Measurements from ENCODE around the gene LRRK1.

LRRK1 gene

GRCh38 chr15:101019366-101019896 lies 100.3 kb downstream of the LRRK1 start:
- no peak for TF ChIP-seq CTCF (IDR thresholded peaks at IDR 0.05; ENCODE audit: low read depth, low read length, missing control alignments)
- DNase-seq (ENCODE audit: low read depth): no peak
- H3K4me3 ChIP-seq (ENCODE audit: low read depth, low read length): no peak overlapping the region

DNA sequence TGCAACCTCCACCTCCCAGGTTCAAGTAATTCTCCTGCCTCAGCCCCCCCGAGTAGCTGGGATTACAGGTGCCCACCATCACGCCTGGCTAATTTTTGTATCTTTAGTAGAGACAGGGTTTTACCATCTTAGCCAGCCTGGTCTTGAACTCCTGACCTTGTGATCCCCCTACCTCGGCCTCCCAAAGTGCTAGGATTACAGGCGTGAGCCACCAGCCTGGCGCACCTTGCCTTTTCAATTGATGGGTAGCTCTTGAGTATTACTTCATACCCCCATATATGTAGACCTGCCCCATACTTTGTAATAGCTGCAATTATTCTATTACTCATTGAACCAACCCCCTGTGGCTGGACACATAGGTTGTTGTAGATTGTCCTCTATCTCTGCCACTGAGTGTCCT lies 101.3 kb downstream of the LRRK1 start:
- TF ChIP-seq CTCF (IDR thresholded peaks at IDR 0.05; ENCODE audit: low read depth, low read length, missing control alignments): no peak
- no peak for DNase-seq (ENCODE audit: low read depth)
- no peak overlapping the region for H3K4me3 ChIP-seq (ENCODE audit: low read depth, low read length)

- no peak for DNase-seq (ENCODE audit: low read depth)
- TF ChIP-seq CTCF (IDR thresholded peaks at IDR 0.05; ENCODE audit: low read depth, low read length, missing control alignments): no peak
- H3K4me3 ChIP-seq (ENCODE audit: low read depth, low read length): no peak overlapping the region
Measured at GRCh38 chr15:101020945-101021344, 101.8 kb downstream of the LRRK1 start.

GRCh38 chr15:101022306-101022705 lies 103.1 kb downstream of the LRRK1 start:
- no peak for DNase-seq (ENCODE audit: low read depth)
- H3K4me3 ChIP-seq (ENCODE audit: low read depth, low read length): no peak overlapping the region
- no peak for TF ChIP-seq CTCF (IDR thresholded peaks at IDR 0.05; ENCODE audit: low read depth, low read length, missing control alignments)

DNA sequence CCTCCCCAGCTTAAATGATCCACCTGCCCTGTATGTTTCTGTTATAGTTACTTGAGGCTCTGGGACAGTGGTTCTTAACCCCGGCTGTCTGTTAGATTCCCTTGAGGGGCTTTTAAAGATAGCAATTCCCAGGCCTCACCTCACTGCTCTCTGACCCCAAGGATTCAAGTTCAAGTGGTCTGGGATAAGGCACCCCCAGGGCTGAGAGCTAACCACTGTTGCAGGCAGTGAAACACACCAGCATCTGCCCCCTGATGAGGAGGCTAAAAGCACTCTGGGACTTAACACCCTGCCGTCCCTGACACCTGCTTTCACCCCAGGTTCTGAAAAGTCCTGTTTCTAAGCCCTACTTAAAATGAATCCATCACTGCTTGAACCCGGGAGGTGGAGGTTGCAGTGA lies 103.7 kb downstream of the LRRK1 start:
- no peak overlapping the region for H3K4me3 ChIP-seq (ENCODE audit: low read depth, low read length)
- no peak for DNase-seq (ENCODE audit: low read depth)
- no peak for TF ChIP-seq CTCF (IDR thresholded peaks at IDR 0.05; ENCODE audit: low read depth, low read length, missing control alignments)

DNA sequence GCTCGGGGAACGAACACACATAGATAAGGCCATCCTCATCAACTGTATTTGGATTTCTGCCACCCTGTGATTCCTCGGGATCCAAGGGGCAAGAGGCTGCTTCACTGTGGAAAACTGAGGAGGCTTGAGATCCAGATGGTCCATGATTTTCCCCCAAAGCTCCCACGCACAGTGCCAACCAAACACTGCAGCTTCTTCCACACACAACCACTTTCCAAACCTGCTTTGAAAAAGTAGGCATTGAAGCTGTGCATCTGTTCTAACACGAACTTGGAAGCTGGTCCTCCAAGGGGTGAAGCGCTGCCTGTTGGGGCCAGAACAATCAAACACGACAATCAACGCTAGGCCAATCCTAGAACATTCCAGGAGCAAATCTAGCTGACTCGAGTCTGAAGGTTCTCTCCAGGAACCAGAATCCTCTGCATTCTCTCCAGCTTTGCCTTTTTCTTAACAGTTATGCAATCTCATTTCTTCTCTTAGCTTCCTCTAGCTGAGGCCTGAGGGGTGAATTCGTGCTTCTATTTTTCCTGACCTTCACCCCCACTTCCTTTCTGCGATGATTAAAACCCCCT lies 104.4 kb downstream of the LRRK1 start:
- no peak for TF ChIP-seq CTCF (IDR thresholded peaks at IDR 0.05; ENCODE audit: low read depth, low read length, missing control alignments)
- H3K4me3 ChIP-seq (ENCODE audit: low read depth, low read length): no peak overlapping the region
- DNase-seq (ENCODE audit: low read depth): no peak

- DNase-seq (ENCODE audit: low read depth): no peak
- no peak overlapping the region for H3K4me3 ChIP-seq (ENCODE audit: low read depth, low read length)
- TF ChIP-seq CTCF (IDR thresholded peaks at IDR 0.05; ENCODE audit: low read depth, low read length, missing control alignments): no peak
Measured at GRCh38 chr15:101024073-101024695, 105.0 kb downstream of the LRRK1 start.

All from GM12864 (cell line).